ENCODE results near the gene LINS1. TPM values are rescaled to one million over a fixed set of nuclear protein-coding genes. Genes with fewer than 3 reads are reported as not detected.

Gene LINS1
- total and polyA plus RNA-seq, 2 donors (not counting 3 experiments of a cell fraction or from before 2014, with no cell fraction given), result 6.9 to 14.7 TPM

GRCh38 chr15:100651253-100651652 is 49.3 kb upstream of the LINS1 start:
- H3K4me3 ChIP-seq (replicated peaks in 1 of 3; ENCODE audit: insufficient read depth in 1 of 3, low read depth in 1 of 3, low read length in 3 of 3), result no peak overlapping the region
- no peak overlapping the region for H3K4me2 ChIP-seq (ENCODE audit: insufficient read depth, low read length)
- no peaks in the 10 kb centered on the region for H4K20me1 ChIP-seq (replicated peaks; ENCODE audit: control insufficient read depth, extremely low read depth, insufficient read depth, low read length)
- ChIA-PET CTCF (interaction anchor here (1.4 kb wide), 1 partner anchor 224 kb away, joined by 3 read pairs; no protein-coding TSS in a partner anchor), POLR2A (no interaction called here)
- H3K79me2 ChIP-seq (ENCODE audit: control insufficient read depth, insufficient read depth, low read length), result peaks cover 2% of the 10 kb centered on the region
- FAIRE-seq (no peak), DNase-seq (ENCODE audit: low read depth, low spot score) (no peak)
- no peaks in the 10 kb centered on the region for H3K4me1 ChIP-seq (ENCODE audit: control insufficient read depth, extremely low read depth, insufficient read depth, low read length)
- no peaks in the 10 kb centered on the region for H3K9me3 ChIP-seq (replicated peaks; ENCODE audit: control insufficient read depth, insufficient read depth, low read length)
- no peaks in the 10 kb centered on the region for H3K36me3 ChIP-seq (ENCODE audit: control insufficient read depth in 2 of 2, extremely low read depth in 1 of 2, insufficient read depth in 2 of 2, low read length in 2 of 2)
- no peak for TF ChIP-seq EZH2 (IDR thresholded peaks at IDR 0.05; ENCODE audit: borderline replicate concordance, low read depth, low read length, severe bottlenecking)
- TF ChIP-seq MAX (IDR thresholded peaks at IDR 0.05; ENCODE audit: insufficient read depth, insufficient read length), result no peak
- TF ChIP-seq JUN (IDR thresholded peaks at IDR 0.05; ENCODE audit: borderline replicate concordance, insufficient read depth, insufficient read length, low read depth), result no peak
- no peak for TF ChIP-seq GATA2 (IDR thresholded peaks at IDR 0.05; ENCODE audit: insufficient read depth, insufficient read length, low read depth, low read length)
- TF ChIP-seq FOS (IDR thresholded peaks at IDR 0.05; ENCODE audit: borderline replicate concordance, insufficient read depth, low read length), result no peak
- TF ChIP-seq CTCF (IDR thresholded peaks at IDR 0.05; ENCODE audit: extremely low read depth in 1 of 2, insufficient read depth in 1 of 2, low read depth in 1 of 2, low read length in 2 of 2), result no peak
- no peak for TF ChIP-seq MYC (IDR thresholded peaks at IDR 0.05; ENCODE audit: low read depth, low read length)
- no peak for TF ChIP-seq POLR2AphosphoS5 (IDR thresholded peaks at IDR 0.05; ENCODE audit: insufficient read depth, low read depth, low read length)
- TF ChIP-seq POLR2A (IDR thresholded peaks at IDR 0.05; ENCODE audit: low read depth, low read length), result no peak
- no peak overlapping the region for H2AFZ ChIP-seq (ENCODE audit: low read depth, low read length)
- BruUV-seq (replicated peaks), result no TSS peak
- H3K27ac ChIP-seq (ENCODE audit: insufficient read depth, low read depth, low read length), result no peak overlapping the region
- H3K9ac ChIP-seq (replicated peaks; ENCODE audit: extremely low read depth, insufficient read depth, low read length), result no peak overlapping the region
- H3K27me3 ChIP-seq (ENCODE audit: control insufficient read depth in 2 of 2, insufficient read depth in 2 of 2, low read length in 2 of 2), result no peaks in the 10 kb centered on the region
- dilution Hi-C loops (cut with MboI; ENCODE audit: extremely low pct_ligation_motif_present, low sequenced_read_pairs), result no loop called here
- intact Hi-C loops (cut with micrococcal nuclease), result no loop called here
- H3K9me1 ChIP-seq (replicated peaks; ENCODE audit: control insufficient read depth, extremely low read depth, insufficient read depth, low read length), result no peaks in the 10 kb centered on the region

Data from endothelial cell of umbilical vein (primary cell).